Right cardiac atrium (tissue), 5 donors: ENCODE data around the gene SRF. TPM values are rescaled to one million over a fixed set of nuclear protein-coding genes. Genes with fewer than 3 reads are reported as not detected.
A peak's percentile ranks its signal among the peaks of the same experiment; 100 is the strongest.
"Not testable (repeated sequence)": the region's sequence is repeated elsewhere in the genome, so short reads cannot be mapped to it uniquely, and the experiment has no call there.

ENCODE experiments used
- ATAC-seq, 2 donors: fragments of 200-7000 bp; cut with Tn5 transposase; one replicate each; pipeline versions ENCODE4 v1.8.0 to v1.9.1; 2020; ENCODE audit warnings: moderate library complexity in 2 of 2, mild to moderate bottlenecking in 1 of 2
- DNase-seq, 3 donors: peaks; one replicate each; pipeline ENCODE4 v3.0.0-alpha.2; 2020
- H3K27ac ChIP-seq: one replicate; pipeline ENCODE4 v1.5.1; 2013; ENCODE audit warnings: mild to moderate bottlenecking, low read length, control low read depth, moderate library complexity
- H3K27me3 ChIP-seq: one replicate; pipeline ENCODE4 v1.6.1; 2013; ENCODE audit not compliant: control insufficient read depth, insufficient read depth
- H3K4me1 ChIP-seq: one replicate; pipeline ENCODE4 v1.6.1; 2013; ENCODE audit warnings: low read length; ENCODE audit not compliant: control insufficient read depth, insufficient read depth
- H3K4me3 ChIP-seq: one replicate; pipeline ENCODE4 v1.5.1; 2013; ENCODE audit warnings: low read length, control low read depth
- H3K9me3 ChIP-seq: one replicate; pipeline ENCODE4 v1.6.1; 2013; ENCODE audit warnings: low read length; ENCODE audit not compliant: control insufficient read depth
- WGBS: extraction: QIAGEN DNeasy Blood & Tissue Kit; methylation state at CpG from one replicate; pipeline ENCODE4 v1.1.7; 2013; 5-methylcytosine and 5-hydroxymethylcytosine counted together
- intact Hi-C, 4 donors: fragments of 100-400 bp; cut with DNase I; formaldehyde crosslinking; loops; one replicate each; pipeline versions ENCODE4 v1.11.0 to v1.14.0; 2022 to 2023
- polyA plus RNA-seq: library from polyadenylated mRNA; stranded (reverse); fragments of 200-250 nt; gene quantifications from one replicate; pipeline ENCODE4 v1.2.3, GENCODE V29; 2013
- total RNA-seq, 4 donors: library from RNA; stranded (reverse); fragmentation: NEBNext Ultra II Directional; extraction: Animal tissue kit (Norgen Biotek cat#: 25700); gene quantifications; one replicate each; pipeline ENCODE4 v1.2.1, GENCODE V29; 2021
- donor health status: healthy with polysubstance abuse.
- donor health status: DM: no; HTN: yes; CAD: no.
- donor health status: DM: no; HTN: no; CAD: no.
- donor health status: DM: no; HTN: yes; CAD: no; lungs with severe emphysema.
- donor health status: DM: yes; HTN: yes; CAD: no.

Gene SRF
- total and polyA plus RNA-seq, 5 donors = 55.3 to 114 (median 66.4) TPM

- 45% methylated on average over 15 of the region's 15 CpGs for WGBS
- H3K4me1 ChIP-seq = no peaks in the 10 kb centered on the region
- no peak overlapping the region for H3K27ac ChIP-seq
- no peaks in the 10 kb centered on the region for H3K27me3 ChIP-seq
- ATAC-seq (peak; percentile 72 to 85), DNase-seq (peak; percentile 41 to 78 (median 70))
- intact Hi-C loops = loop anchor here in 3 of 4 donors (5.0 to 10.0 kb wide), 3 partner anchors 52 to 227 kb away; partner anchors contain the start of gene PTK7 (in 2 of the 3)
- H3K4me3 ChIP-seq = no peak overlapping the region
- H3K9me3 ChIP-seq = no peaks in the 10 kb centered on the region
Measured at GRCh38 chr6:43129434-43130194, 41.5 kb upstream of the SRF start.

DNA sequence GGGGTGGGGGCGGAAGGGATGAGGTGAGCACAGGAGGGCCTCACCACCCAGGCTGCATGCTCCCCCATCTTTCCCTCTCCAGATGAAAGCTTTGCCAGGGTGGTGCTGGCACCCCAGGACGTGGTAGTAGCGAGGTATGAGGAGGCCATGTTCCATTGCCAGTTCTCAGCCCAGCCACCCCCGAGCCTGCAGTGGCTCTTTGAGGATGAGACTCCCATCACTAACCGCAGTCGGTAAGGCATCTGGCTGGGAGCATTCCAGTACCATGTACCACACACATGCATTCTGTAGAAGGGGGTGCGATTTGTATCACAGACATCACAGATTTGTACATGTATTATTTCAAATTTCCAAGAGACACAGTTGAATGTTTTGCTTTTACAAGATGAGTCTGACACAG lies 40.6 kb upstream of the SRF start:
- intact Hi-C loops = loop anchor here in 1 of 4 donors (10.0 kb wide), 1 partner anchor 56 kb away; the partner anchor contains the start of gene PTK7
- WGBS = 93% methylated on average over 7 of the region's 7 CpGs
- peak in 1 of 3 donors; percentile 21 for DNase-seq
- H3K27ac ChIP-seq = no peak overlapping the region
- H3K4me1 ChIP-seq = no peaks in the 10 kb centered on the region
- no peak for ATAC-seq
- no peak overlapping the region for H3K4me3 ChIP-seq
- no peaks in the 10 kb centered on the region for H3K9me3 ChIP-seq
- no peaks in the 10 kb centered on the region for H3K27me3 ChIP-seq

DNA sequence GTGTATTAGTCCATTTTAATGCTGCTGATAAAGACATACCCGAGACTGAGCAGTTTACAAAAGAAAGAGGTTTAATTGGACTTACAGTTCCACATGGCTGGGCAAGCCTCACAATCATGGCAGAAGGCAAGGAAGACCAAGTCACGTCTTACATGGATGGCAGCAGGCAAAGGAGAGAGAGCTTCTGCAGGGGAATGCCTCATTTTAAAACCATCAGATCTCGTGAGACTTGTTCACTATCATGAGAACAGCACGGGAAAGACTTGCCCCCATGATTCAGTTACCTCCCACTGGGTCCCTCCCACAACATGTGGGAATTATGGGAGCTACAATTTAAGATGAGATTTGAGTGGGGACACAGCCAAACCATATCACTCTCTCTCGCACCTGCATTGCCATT lies 39.7 kb upstream of the SRF start:
- intact Hi-C loops = loop anchor here in 1 of 4 donors (10.0 kb wide), 1 partner anchor 57 kb away; the partner anchor contains the start of gene PTK7
- ATAC-seq = not testable (repeated sequence)

DNA sequence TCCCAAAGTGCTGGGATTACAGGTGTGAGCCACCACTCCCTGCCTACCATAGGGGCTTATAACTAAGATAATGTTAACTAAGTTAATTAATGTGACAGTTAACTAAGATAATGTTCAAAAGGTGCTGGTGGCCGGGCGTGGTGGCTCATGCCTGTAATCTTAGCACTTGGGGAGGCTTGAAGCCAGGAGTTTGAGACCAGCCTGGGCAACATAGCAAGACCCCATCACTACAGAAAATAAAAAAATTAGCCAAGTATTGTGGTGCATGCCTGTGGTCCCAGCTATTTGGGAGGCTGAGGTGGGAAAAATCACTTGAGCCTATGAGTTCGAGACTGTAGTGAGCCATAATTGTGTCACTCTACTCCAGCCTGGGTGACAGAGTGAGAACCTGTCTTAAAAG lies 32.8 kb upstream of the SRF start:
- ATAC-seq (no peak), DNase-seq (peak in 2 of 3 donors; percentile 12 to 26)
- Histone ChIP-seq H3K4me3 (no peak overlapping the region), H3K27ac (no peak overlapping the region), H3K4me1 (no peaks in the 10 kb centered on the region), H3K9me3 (no peaks in the 10 kb centered on the region), H3K27me3 (no peaks in the 10 kb centered on the region)
- intact Hi-C loops = loop anchor here in 1 of 4 donors (10.0 kb wide), 1 partner anchor 63 kb away; the partner anchor contains the start of gene PTK7
- WGBS = over 99% methylated on average over 3 of the region's 3 CpGs

More for the DNA sequence above, 39.7 kb upstream of the SRF start:
- not testable (repeated sequence) for H3K9me3 ChIP-seq, H3K27ac ChIP-seq, H3K4me1 ChIP-seq, H3K4me3 ChIP-seq, H3K27me3 ChIP-seq, DNase-seq
- 75% methylated on average over 5 of the region's 5 CpGs for WGBS

DNA sequence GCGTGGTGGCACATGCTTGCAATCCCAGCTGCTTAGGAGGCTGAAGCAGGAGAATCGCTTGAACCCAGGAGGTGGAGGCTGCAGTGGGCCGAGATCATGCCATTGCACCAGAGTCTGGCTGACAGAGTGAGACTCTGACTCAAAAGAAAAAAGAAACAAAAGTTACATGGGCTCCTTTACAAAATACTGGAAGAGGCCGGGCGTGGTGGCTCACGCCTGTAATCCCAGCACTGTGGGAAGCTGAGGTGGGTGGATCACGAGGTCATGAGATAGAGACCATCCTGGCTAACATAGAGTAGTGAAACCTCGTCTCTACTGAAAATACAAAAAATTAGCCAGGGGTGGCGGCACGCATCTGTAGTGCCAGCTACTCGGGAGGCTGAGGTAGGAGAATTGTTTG lies 31.1 kb upstream of the SRF start:
- intact Hi-C loops = loop anchor here (5.0 to 10.0 kb wide), 7 partner anchors 55 to 238 kb away; partner anchors contain the start of genes KLHDC3 (in 1 of the 4), MEA1 (in 1 of the 4) and PTK7 (in 1 of the 4)
- ATAC-seq, H3K9me3 ChIP-seq, H3K4me3 ChIP-seq, H3K27me3 ChIP-seq, H3K27ac ChIP-seq, DNase-seq, H3K4me1 ChIP-seq: not testable (repeated sequence)
- WGBS = 88% methylated on average over 11 of the region's 11 CpGs

DNA sequence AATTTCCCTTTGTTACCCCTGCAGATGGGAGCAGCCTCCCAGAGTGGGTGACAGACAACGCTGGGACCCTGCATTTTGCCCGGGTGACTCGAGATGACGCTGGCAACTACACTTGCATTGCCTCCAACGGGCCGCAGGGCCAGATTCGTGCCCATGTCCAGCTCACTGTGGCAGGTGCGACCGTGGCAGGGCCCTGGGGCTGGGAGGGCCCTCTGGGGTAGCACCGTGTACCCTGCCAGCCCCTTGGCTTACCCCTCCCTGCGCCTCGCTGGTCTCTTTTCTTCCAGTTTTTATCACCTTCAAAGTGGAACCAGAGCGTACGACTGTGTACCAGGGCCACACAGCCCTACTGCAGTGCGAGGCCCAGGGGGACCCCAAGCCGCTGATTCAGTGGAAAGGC lies 29.4 kb upstream of the SRF start:
- ATAC-seq (no peak), DNase-seq (peak in 1 of 3 donors; percentile 44)
- Histone ChIP-seq H3K27me3 (no peaks in the 10 kb centered on the region), H3K4me3 (no peak overlapping the region), H3K4me1 (no peaks in the 10 kb centered on the region), H3K9me3 (no peaks in the 10 kb centered on the region), H3K27ac (no peak overlapping the region)
- 91% methylated on average over 16 of the region's 16 CpGs for WGBS
- intact Hi-C loops = loop anchor here (5.0 to 10.0 kb wide), 6 partner anchors 57 to 239 kb away; partner anchors contain the start of genes KLHDC3 (in 1 of the 4) and MEA1 (in 1 of the 4)

GRCh38 chr6:43142101-43142500 lies 29.0 kb upstream of the SRF start:
- intact Hi-C loops = loop anchor here (5.0 to 10.0 kb wide), 6 partner anchors 57 to 240 kb away; partner anchors contain the start of genes KLHDC3 (in 1 of the 4) and MEA1 (in 1 of the 4)
- no peaks in the 10 kb centered on the region for H3K27me3 ChIP-seq
- 72% methylated on average over 14 of the region's 14 CpGs for WGBS
- no peaks in the 10 kb centered on the region for H3K4me1 ChIP-seq
- ATAC-seq (no peak), DNase-seq (no peak)
- H3K27ac ChIP-seq = no peak overlapping the region
- H3K4me3 ChIP-seq = no peak overlapping the region
- no peaks in the 10 kb centered on the region for H3K9me3 ChIP-seq

DNA sequence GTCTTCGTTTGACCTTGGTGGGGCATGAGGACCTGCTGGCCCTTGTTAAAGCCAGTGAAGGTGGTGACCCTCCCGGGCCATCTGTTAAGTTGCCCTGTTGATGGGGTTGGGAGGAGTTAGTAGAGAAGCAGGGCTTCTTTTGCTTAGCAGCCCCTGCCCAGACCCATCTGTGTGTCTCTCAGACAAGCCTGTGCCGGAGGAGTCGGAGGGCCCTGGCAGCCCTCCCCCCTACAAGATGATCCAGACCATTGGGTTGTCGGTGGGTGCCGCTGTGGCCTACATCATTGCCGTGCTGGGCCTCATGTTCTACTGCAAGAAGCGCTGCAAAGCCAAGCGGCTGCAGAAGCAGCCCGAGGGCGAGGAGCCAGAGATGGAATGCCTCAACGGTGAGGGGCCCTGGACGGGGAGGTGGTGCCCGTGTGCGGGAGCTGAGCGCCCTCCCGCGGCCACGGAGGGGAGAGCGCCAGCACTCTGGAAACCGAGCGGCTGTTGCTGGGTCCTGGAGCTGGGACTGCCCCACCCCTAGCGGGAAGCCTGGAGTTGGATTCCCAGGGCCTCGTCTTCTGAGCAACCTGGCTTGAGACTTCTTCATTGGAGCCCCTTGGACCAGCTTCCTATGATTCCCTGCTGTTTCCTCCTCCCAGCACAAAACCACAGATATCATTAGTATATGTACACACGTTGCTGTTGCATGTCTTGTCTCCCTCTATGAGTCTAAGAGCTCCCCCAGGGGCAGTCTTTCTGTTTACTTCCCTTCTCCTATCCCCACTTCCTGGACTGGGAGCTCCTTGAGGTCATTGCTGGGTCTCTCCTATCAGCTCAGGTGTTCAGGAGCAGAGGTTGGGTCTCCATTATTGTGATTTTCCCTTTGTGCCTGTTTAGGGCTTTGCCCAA lies 27.6 kb upstream of the SRF start:
- no peaks in the 10 kb centered on the region for H3K27me3 ChIP-seq
- peak; percentile 95 to 96 for ATAC-seq
- H3K27ac ChIP-seq = peak overlapping the region; percentile 17
- peak; percentile 91 to 96 (median 96) for DNase-seq
- WGBS = 11% methylated on average over 25 of the region's 25 CpGs
- intact Hi-C loops = loop anchor here (2.0 to 10.0 kb wide), 7 partner anchors 59 to 241 kb away; partner anchors contain the start of genes KLHDC3 (in 1 of the 4) and MEA1 (in 1 of the 4)
- H3K4me1 ChIP-seq = no peaks in the 10 kb centered on the region
- H3K9me3 ChIP-seq = no peaks in the 10 kb centered on the region
- H3K4me3 ChIP-seq = no peak overlapping the region

DNA sequence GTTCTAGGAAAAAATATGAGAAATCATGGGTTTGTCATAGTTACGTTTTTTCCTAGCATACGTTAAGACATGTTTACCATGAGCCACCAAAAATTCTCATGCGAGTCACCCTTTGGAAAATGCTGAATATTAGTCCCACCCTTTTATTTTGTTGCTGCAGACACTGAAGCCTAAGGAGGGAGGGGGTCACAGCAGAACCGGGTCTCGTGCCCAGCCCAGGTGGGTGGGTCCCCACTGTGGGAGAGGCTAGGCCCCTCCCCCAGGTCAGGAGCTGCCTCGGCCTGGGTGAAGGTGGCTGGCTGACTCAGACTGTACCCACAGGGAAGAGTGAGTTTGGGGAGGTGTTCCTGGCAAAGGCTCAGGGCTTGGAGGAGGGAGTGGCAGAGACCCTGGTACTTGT lies 26.2 kb upstream of the SRF start:
- Histone ChIP-seq H3K27me3 (no peaks in the 10 kb centered on the region), H3K4me1 (no peaks in the 10 kb centered on the region), H3K4me3 (no peak overlapping the region), H3K27ac (no peak overlapping the region), H3K9me3 (no peaks in the 10 kb centered on the region)
- WGBS = 78% methylated on average over 6 of the region's 6 CpGs
- no peak for ATAC-seq
- DNase-seq = no peak
- intact Hi-C loops = loop anchor here (2.0 to 10.0 kb wide), 7 partner anchors 60 to 243 kb away; partner anchors contain the start of genes KLHDC3 (in 1 of the 4) and MEA1 (in 1 of the 4)

GRCh38 chr6:43146261-43146660 lies 24.8 kb upstream of the SRF start:
- DNase-seq = peak in 1 of 3 donors; percentile 18
- intact Hi-C loops = loop anchor here in 3 of 4 donors (10.0 kb wide), 3 partner anchors 61 to 241 kb away; no protein-coding TSS in a partner anchor
- ATAC-seq = no peak
- no peak overlapping the region for H3K27ac ChIP-seq
- no peak overlapping the region for H3K4me3 ChIP-seq
- 90% methylated on average over 3 of the region's 3 CpGs for WGBS
- no peaks in the 10 kb centered on the region for H3K9me3 ChIP-seq
- H3K27me3 ChIP-seq = no peaks in the 10 kb centered on the region
- H3K4me1 ChIP-seq = no peaks in the 10 kb centered on the region
